DND-41 (cell line): ENCODE results near the gene FASTK.

Source experiments
- EZH2 ChIP-seq: IDR thresholded peaks from 3 replicates; pipeline ENCODE4 v1.6.1; 2012; ENCODE audit warnings: borderline replicate concordance, low read depth, mild to moderate bottlenecking, moderate library complexity, low read length, inconsistent platforms; ENCODE audit not compliant: severe bottlenecking
- TF ChIP-seq, protein P1 (sequence below): IDR thresholded peaks from 2 replicates; pipeline ENCODE4 v1.5.1; 2012; ENCODE audit warnings: borderline replicate concordance, low read length, moderate library complexity, mild to moderate bottlenecking; ENCODE audit not compliant: poor library complexity, severe bottlenecking; ENCODE audit errors: extremely low read depth

DNA sequence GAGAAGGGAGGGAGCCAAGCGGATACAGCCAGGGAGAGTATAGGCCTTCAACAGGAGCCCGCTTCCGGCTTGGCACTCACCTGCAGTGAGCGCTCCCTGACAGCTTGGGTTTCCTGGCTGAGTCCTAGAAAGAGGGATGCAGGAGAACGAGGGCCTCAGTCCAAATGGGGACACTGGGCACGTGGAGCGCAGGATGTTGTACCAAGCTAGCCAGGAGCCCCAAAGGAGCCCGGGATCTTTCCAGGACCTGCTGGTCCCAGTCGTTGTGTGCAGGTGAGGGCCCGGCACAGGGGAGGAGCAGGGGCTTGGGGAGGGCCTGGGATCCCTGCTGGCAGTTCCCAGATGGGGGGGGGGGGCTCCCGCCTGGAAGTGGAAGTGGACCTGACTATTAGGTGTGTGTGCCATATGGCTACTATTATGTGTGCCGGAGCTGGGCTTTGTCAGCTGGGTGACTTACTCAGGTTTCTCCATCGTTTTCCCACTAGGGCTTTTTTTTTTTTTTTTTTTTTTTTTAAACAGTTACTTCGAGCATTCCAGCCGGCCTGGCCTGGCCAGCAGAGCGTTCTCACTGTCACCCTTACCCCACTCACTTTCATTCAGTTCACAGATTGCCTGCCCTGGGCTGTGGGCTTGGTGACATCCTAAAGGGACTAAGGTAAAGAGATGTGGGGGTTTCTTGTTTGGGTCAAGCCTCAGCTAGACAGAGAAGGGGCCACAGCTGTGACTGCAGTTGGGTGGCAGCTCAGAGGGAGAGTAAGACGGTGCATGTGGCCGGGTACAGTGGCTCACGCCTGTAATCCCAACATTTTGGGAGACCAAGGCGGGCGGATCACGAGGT, 9.5 kb upstream of the FASTK start:
- TF ChIP-seq, protein P1, sequence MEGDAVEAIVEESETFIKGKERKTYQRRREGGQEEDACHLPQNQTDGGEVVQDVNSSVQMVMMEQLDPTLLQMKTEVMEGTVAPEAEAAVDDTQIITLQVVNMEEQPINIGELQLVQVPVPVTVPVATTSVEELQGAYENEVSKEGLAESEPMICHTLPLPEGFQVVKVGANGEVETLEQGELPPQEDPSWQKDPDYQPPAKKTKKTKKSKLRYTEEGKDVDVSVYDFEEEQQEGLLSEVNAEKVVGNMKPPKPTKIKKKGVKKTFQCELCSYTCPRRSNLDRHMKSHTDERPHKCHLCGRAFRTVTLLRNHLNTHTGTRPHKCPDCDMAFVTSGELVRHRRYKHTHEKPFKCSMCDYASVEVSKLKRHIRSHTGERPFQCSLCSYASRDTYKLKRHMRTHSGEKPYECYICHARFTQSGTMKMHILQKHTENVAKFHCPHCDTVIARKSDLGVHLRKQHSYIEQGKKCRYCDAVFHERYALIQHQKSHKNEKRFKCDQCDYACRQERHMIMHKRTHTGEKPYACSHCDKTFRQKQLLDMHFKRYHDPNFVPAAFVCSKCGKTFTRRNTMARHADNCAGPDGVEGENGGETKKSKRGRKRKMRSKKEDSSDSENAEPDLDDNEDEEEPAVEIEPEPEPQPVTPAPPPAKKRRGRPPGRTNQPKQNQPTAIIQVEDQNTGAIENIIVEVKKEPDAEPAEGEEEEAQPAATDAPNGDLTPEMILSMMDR = no peak
- no peak for TF ChIP-seq EZH2
